NCI-H526 (cell line): ENCODE data around the gene KCNB1.

Source experiments
- DNase-seq, 2 experiments: peaks; one replicate each; lab custom pipeline; 2025; lab: John Stamatoyannopoulos, UW

Gene KCNB1

DNA sequence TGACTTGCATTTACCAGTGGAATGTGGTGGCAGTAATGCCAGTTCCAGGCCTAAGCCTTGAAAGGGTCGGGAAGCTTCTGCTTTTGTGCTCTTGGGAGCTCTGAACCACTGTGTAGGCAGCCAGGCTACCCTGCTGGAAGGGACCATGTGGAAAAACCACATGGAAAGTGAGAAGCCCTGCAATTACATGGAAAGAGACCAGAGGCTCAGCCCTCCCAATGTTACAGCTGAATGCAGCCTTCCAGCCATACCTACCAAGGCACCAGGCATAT lies 14.9 kb upstream of the KCNB1 start:
- no peak for DNase-seq

DNA sequence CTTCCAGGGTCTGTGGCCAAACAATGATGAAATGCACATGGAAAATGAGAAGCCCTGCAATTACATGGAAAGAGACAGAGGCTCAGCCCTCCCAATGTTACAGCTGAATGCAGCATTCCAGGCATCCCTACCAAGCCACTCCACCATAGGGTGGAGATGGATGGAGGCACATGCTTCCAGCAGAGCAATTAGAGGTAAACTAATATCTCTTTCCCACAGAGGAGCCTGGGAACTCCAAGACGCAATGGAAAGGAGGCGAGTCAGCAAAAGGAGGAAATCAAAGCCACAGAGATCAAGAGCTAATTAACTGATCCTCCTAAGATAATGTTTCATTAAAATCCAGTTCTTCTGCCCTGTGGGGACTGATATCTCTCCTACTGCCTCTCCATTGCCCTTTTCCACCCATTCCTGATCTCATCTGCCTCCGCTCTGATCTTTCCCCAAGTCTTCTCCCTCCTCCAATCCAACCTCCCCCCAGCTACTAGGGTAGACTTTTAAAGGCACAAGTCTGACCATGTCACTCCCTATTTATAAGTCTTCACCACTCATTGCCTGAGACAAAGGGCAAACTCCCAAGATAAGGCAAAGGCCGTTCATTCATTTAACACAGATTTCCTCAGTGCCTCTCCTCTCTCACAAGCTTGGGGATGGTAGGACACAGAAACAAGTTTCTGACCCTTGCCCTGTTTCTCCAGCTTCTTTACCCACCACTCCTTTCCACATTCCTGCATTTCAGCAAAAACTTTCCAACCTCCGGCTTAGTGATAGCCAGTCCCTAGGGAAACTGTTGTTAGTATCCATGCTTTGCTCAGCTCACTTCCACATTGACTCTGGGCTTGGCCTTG lies 14.3 kb upstream of the KCNB1 start:
- DNase-seq, result no peak

GRCh38 chr20:49496043-49496442 lies 13.6 kb upstream of the KCNB1 start:
- DNase-seq, result no peak

- DNase-seq, result no peak
Measured at GRCh38 chr20:49490689-49491088, 8.2 kb upstream of the KCNB1 start.

DNA sequence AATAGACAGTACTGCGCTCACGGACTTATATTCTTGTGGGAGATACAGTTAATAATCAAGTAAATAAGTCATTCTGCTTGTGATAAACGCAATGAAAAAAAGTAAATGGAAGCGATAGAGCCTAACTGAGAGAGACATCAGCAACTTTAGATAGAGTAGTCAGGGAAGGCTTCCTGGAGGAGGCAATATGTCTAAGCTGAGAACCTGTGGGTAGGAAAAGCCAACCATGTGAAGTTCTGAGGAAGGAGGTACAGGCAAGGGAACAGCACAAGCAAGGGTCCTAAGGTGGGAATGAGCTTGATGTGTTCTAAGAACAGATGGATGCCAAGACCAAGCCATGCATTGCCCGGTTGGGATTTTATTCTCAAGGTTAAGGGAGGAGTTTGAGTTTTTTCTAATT lies 7.2 kb upstream of the KCNB1 start:
- DNase-seq, result no peak

- DNase-seq, result no peak
Measured at GRCh38 chr20:49486064-49486463, 3.6 kb upstream of the KCNB1 start.

DNA sequence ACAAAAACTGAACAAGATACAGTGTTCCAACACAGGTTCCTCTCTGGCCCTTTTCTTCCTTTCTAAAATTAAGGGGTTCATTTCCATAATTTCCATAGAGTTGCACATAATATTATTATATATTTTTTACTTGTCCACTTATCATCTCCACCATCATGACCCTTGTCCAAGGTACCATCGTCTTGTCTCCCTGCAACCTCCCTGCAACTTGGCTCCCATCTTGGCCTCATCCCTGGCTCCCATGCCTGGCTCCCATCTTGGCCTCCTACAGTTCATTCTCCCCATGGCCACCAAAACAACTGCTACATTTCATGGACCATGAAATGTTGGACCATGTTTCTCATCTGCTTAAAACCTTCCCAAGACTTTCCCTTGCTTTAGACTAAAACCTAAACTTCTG lies 3.1 kb upstream of the KCNB1 start:
- DNase-seq, result no peak

- DNase-seq, result peak; percentile 81 to 96
Measured at GRCh38 chr20:49484180-49485140, 2.0 kb upstream of the KCNB1 start.

DNA sequence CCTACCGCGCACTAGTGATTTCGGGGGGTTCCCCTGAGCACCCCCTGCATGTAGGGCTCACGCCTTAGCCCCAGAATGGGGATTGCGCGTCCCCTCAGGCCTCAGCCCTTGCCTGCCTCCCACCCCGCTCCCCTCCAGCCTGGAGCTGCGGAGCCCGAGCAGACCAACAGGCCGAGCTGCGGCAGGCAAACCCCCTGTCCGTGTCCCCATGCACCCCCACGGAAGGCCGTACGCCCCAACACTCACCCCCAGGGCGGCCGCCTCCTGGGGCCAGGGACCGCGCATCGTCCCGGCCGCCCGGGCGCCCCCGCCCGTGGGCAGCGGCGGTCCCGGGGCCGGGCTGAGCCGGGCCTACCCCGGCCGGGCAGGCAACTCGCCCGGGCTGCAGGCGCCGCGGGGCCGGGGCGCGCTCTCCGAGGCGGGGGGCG lies 1.2 kb upstream of the KCNB1 start:
- DNase-seq, result peak in 1 of 2 experiments; percentile 49

DNA sequence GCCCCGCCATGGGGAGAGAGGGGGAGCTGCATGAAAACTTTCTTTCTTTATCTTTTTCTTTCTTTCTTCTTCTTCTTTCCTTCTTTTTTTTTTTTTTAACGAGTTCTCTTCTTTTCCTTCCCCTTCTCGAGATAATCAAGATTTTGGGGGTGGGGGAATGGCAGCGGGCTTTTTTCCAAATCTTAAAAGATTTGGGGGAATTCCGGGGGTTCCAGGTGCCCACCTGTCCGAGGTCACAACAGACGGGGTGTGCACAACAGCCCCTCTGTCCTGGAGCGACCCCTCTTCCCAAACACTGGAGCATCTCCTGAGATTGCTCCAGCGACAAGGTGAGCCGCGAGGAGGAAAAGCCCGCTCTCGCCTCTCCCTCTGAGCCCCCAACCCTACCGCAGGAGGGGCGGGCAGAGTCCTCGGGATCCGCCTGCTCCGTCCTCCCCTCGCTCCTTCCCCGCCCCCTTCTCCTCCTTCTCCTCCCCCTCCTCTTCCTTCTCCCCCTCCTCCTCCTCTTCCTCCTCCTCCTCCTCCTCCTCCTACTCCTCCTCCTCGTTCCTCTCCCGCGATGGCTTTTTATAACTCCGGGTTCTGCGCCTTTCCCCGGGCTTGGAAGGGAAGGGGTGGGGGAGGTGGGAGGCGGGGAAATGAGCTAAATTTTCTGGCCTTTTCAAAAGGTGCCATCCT lies 689 bp upstream of the KCNB1 start:
- DNase-seq, result peak in 1 of 2 experiments; percentile 49

GRCh38 chr20:49482173-49482572 lies 295 bp downstream of the KCNB1 start:
- no peak for DNase-seq

GRCh38 chr20:49481116-49481515 lies 1.4 kb downstream of the KCNB1 start:
- no peak for DNase-seq

GRCh38 chr20:49480236-49480635 lies 2.2 kb downstream of the KCNB1 start:
- DNase-seq, result no peak

DNA sequence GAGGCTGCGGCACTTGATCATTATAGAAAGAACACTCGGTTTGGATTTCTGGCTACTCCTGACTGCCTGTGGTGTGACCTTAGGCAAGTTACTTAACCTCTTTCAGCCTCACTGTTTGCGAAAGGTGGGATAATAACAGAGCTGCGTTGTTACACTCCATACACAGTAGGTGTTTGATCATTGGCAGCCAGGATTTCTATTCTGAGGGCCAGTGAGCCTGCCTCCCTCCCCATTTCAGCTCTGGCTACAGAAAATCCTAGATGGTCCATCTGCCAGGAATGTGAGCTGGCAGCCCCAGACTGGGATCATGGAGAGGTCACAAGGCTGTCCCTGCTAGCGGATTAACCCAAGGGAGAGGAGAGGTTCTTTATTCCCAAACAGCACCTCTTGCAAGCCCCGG lies 2.7 kb downstream of the KCNB1 start:
- no peak for DNase-seq

DNA sequence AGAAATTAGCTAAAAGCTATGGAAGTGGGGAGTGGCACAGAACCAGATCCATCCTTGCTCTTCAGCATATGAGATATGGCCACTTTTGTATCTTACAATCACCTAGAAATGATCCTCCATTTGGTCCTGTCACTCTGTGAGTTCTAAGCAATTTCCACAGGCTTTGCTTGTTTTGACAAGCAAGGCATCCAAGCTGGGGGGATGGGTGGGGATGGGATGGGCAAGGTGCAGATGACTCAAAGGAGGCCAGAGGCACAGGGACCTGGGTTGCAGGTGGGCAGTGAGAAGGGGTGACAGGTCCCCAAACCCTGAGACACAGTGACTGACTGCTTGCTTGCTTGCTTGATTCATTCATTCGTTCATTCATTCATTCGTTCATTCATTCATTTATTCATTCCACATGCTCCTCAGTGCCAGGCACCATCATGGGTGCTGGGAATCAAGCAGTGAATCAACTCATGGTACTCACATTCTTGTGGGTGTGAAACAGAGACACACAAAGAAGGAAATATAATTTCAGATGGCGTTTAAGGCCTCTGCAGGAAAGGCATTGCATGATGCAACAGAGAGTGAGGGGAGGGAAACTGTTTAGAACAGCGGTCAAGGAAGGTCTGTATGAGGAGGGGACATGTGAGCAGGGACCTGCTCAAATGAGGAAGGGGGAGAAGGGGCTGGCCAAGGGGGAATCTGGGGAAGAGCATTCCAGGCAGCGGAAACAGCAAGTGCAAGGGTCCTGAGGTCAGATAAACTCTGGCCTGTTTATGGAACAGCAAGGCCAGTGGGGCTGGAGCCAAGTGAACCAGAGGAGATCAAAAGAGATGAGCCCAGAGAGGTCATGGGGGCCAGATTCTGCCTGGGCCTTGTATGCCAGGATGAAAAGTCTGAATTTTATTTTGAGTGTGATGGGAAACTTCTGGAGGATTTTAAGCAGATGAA lies 3.4 kb downstream of the KCNB1 start:
- no peak for DNase-seq

DNA sequence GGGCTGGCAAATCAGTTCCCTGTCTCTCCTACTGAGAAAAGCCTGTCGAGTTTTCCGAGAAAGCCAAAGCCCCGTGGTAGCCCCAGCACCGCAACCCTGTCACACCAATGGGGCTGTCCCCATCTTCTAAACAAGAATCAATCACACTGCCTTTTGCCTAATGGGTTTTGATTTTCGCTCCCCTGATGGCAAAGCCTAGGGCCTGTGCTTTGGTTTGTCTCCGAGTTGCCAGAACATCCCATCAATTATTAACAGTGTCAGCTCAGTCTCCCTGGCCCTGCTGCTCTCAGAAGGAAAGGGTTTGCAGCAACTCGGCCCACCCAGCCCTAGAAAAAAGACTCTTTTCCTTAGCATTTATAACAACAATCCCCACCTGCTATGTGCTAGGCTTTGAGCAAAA lies 4.2 kb downstream of the KCNB1 start:
- no peak for DNase-seq

DNA sequence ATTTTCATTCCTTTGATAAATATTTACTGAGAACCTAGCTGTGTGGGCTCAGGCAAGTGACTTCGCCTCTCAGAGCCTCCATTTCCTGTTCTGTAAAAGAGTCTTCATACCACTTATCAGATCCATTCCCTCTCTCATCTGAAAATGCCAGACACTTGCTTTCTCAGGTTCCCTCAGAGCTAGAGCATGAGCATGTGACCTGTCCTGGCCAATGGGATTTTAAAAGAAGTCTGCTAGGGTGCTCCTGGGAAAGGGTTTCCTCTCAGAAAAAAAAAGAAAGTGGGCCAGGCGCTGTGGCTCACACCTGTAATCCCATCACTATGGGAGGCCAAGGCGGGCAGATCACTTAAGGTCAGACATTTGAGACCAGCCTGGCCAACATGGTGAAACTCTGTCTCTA lies 5.3 kb downstream of the KCNB1 start:
- no peak for DNase-seq

DNA sequence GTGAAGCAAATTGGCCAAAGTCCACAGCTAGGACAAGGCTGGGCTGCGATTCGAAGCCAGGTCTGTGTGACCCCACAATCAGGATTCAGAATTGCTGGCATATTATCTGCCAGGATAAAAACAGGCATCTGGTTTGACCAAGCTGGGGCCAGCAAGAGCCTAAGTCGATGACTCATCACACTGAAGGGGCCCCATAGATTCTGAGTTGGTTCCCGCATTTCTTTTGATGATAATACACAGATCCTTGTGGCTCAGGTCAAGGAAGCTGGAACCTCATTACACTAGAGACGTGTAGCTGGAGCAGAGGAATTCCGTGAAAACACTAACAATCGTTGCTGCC lies 6.5 kb downstream of the KCNB1 start:
- no peak for DNase-seq

DNA sequence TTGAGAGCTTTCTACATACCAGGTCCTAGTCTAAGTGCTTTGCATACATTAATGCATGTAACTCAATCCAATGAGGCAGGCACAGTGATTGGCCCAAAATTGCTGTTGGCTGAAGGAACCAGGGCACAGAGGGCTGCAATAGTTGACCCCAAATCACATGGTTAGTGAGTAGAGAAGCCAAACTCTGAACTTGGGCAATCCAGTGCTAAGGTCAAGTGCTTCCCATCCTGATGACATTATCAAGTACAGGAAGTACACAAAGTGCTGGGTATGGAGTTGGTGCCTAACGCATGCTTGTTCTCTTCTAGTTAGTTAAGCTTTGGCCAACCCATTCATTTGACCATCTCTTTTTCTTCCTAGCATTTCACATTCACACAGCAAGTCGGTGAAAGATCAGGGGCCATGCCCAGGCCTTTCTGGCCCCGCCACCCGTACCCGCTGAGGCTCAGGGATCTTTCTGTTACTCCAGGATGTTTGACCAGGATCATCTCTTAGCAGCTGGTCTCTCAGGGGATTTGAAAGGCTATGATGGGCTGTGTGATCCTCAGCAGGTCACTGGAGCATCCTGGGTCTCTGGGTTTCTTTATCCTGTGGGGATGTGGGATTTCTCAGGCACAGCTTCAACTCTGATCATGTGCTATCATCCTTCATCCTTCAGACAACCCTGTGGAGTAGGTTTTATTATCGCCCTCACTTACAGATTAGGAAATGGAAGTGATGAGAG lies 7.0 kb downstream of the KCNB1 start:
- peak in 1 of 2 experiments; percentile 35 for DNase-seq

DNA sequence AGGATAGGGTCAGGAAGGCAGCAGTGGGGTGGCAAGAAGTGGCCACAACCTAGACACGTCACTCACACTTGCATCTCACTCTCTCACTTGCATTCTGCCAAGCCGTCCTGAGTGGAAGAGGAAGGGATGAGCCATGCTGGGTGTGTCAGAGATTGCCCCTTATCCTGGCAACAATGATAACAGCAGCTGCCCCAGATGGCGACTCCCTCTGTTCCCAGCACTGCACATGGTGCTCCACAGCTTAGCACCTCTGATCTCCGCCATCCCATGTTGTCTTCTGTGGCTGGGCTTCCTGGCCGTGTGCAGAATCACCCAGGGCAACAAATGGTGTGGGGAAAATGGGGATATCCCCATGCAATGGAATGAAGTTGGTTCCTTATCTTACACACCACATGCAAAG lies 11.1 kb downstream of the KCNB1 start:
- DNase-seq, result no peak

- DNase-seq, result no peak
Measured at GRCh38 chr20:49470922-49471321, 11.5 kb downstream of the KCNB1 start.
